GM23338 (cell line): ENCODE measurements around the gene TSHZ3.

Experiments
- EZH2 ChIP-seq: fragments of 200-600 bp; sonication (generic); IDR thresholded peaks from one replicate; pipeline ENCODE4 v1.8.0; 2017; ENCODE audit warnings: antibody characterized with exemption, mild to moderate bottlenecking, low read depth; ENCODE audit not compliant: unreplicated experiment
- TF ChIP-seq, protein P1 (sequence below), 2 experiments: fragments of 200-600 bp in 1 of 2; sonication (generic) in 1 of 2; conservative IDR thresholded peaks; 2 replicates each; pipeline versions ENCODE4 v1.5.1 to v1.6.1; 2016 to 2017; ENCODE audit warnings: antibody characterized with exemption in 2 of 2, low read depth in 2 of 2, mild to moderate bottlenecking in 2 of 2, moderate library complexity in 1 of 2

DNA sequence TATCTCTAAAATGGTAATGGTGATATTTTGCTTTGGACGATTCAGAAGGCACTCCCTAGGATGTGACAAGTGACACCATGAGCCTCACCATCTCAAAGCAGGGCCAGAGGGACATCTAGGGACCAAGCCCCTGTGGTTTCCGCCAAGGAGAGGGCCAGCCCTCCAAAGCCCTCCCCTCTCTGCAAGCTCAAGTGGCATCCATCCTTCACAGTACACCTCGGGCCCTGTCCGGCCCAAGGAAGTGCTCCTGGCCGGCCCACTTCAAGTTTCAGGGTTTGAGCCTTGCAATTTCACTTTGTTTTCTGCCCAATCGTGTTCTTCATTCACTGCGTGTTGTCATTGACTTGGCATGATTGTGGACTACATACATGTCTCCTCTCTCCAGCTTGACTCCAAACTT lies 82.5 kb downstream of the TSHZ3 start:
- TF ChIP-seq, protein P1, sequence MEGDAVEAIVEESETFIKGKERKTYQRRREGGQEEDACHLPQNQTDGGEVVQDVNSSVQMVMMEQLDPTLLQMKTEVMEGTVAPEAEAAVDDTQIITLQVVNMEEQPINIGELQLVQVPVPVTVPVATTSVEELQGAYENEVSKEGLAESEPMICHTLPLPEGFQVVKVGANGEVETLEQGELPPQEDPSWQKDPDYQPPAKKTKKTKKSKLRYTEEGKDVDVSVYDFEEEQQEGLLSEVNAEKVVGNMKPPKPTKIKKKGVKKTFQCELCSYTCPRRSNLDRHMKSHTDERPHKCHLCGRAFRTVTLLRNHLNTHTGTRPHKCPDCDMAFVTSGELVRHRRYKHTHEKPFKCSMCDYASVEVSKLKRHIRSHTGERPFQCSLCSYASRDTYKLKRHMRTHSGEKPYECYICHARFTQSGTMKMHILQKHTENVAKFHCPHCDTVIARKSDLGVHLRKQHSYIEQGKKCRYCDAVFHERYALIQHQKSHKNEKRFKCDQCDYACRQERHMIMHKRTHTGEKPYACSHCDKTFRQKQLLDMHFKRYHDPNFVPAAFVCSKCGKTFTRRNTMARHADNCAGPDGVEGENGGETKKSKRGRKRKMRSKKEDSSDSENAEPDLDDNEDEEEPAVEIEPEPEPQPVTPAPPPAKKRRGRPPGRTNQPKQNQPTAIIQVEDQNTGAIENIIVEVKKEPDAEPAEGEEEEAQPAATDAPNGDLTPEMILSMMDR (conservative IDR thresholded peaks at IDR 0.05; ENCODE audit: low read depth in 2 of 2), result no peak
- TF ChIP-seq EZH2, result no peak
